CD4-positive, alpha-beta T cell treated with Interleukin-21 for 1 hour (primary cell): ENCODE measurements around the gene TMOD3.

Experiments used
- DNase-seq: peaks from one replicate; pipeline ENCODE4 v3.0.0-alpha.2; 2020

The TMOD3 gene

GRCh38 chr15:51924156-51925068 lies 95.0 kb downstream of the TMOD3 start:
- no peak for DNase-seq

GRCh38 chr15:51926809-51927208 lies 97.4 kb downstream of the TMOD3 start:
- no peak for DNase-seq

GRCh38 chr15:51931016-51931415 lies 101.6 kb downstream of the TMOD3 start:
- no peak for DNase-seq

- DNase-seq, result no peak
Measured at GRCh38 chr15:51931638-51932037, 102.2 kb downstream of the TMOD3 start.

GRCh38 chr15:51932161-51932560 lies 102.7 kb downstream of the TMOD3 start:
- no peak for DNase-seq

GRCh38 chr15:51935466-51936104 lies 106.1 kb downstream of the TMOD3 start:
- DNase-seq, result no peak

- no peak for DNase-seq
Measured at GRCh38 chr15:51936105-51936478, 106.6 kb downstream of the TMOD3 start.

GRCh38 chr15:51938286-51938685 lies 108.8 kb downstream of the TMOD3 start:
- no peak for DNase-seq

- DNase-seq, result no peak
Measured at GRCh38 chr15:51939216-51939615, 109.8 kb downstream of the TMOD3 start.

- DNase-seq, result no peak
Measured at GRCh38 chr15:51947124-51947523, 117.7 kb downstream of the TMOD3 start.

GRCh38 chr15:51952805-51953204 lies 123.4 kb downstream of the TMOD3 start:
- no peak for DNase-seq

GRCh38 chr15:51955504-51955903 lies 126.1 kb downstream of the TMOD3 start:
- no peak for DNase-seq
